Measurements from ENCODE around the gene INPPL1.
"Not testable (repeated sequence)": the region's sequence is repeated elsewhere in the genome, so short reads cannot be mapped to it uniquely, and the experiment has no call there.

The INPPL1 gene

GRCh38 chr11:72250661-72251464 lies 26.3 kb downstream of the INPPL1 start:
- Histone ChIP-seq H3K9me3 (ENCODE audit: control insufficient read depth, insufficient read depth, low read length) (no peaks in the 10 kb centered on the region), H3K36me3 (ENCODE audit: control insufficient read depth, insufficient read depth, low read length) (no peaks in the 10 kb centered on the region), H3K9ac (ENCODE audit: low read depth, low read length) (no peak overlapping the region), H3K4me1 (ENCODE audit: control insufficient read depth, insufficient read depth, low read length) (no peaks in the 10 kb centered on the region), H3K27me3 (ENCODE audit: control insufficient read depth, insufficient read depth, low read length) (peaks cover 39% of the 10 kb centered on the region), H3K27ac (ENCODE audit: low read depth, low read length) (no peak overlapping the region), H3K4me3 (ENCODE audit: low read depth, low read length) (no peak overlapping the region)

GRCh38 chr11:72251614-72252013 lies 27.0 kb downstream of the INPPL1 start:
- Histone ChIP-seq H3K36me3 (ENCODE audit: control insufficient read depth, insufficient read depth, low read length) (no peaks in the 10 kb centered on the region), H3K9me3 (ENCODE audit: control insufficient read depth, insufficient read depth, low read length) (no peaks in the 10 kb centered on the region), H3K4me3 (ENCODE audit: low read depth, low read length) (no peak overlapping the region), H3K27me3 (ENCODE audit: control insufficient read depth, insufficient read depth, low read length) (peaks cover 34% of the 10 kb centered on the region), H3K27ac (ENCODE audit: low read depth, low read length) (no peak overlapping the region), H3K4me1 (ENCODE audit: control insufficient read depth, insufficient read depth, low read length) (no peaks in the 10 kb centered on the region), H3K9ac (ENCODE audit: low read depth, low read length) (no peak overlapping the region)

- H3K9ac ChIP-seq (ENCODE audit: low read depth, low read length) = no peak overlapping the region
- no peak overlapping the region for H3K4me3 ChIP-seq (ENCODE audit: low read depth, low read length)
- H3K27me3 ChIP-seq (ENCODE audit: control insufficient read depth, insufficient read depth, low read length) = peaks cover 16% of the 10 kb centered on the region
- no peaks in the 10 kb centered on the region for H3K9me3 ChIP-seq (ENCODE audit: control insufficient read depth, insufficient read depth, low read length)
- H3K36me3 ChIP-seq (ENCODE audit: control insufficient read depth, insufficient read depth, low read length) = no peaks in the 10 kb centered on the region
- no peaks in the 10 kb centered on the region for H3K4me1 ChIP-seq (ENCODE audit: control insufficient read depth, insufficient read depth, low read length)
- no peak overlapping the region for H3K27ac ChIP-seq (ENCODE audit: low read depth, low read length)
Measured at GRCh38 chr11:72253392-72253791, 28.8 kb downstream of the INPPL1 start.

- Histone ChIP-seq H3K27ac (ENCODE audit: low read depth, low read length) (no peak overlapping the region), H3K9ac (ENCODE audit: low read depth, low read length) (no peak overlapping the region), H3K4me3 (ENCODE audit: low read depth, low read length) (no peak overlapping the region), H3K27me3 (ENCODE audit: control insufficient read depth, insufficient read depth, low read length) (peaks cover 6% of the 10 kb centered on the region; the same call in 1 of the 2 replicates), H3K36me3 (ENCODE audit: control insufficient read depth, insufficient read depth, low read length) (no peaks in the 10 kb centered on the region), H3K4me1 (ENCODE audit: control insufficient read depth, insufficient read depth, low read length) (no peaks in the 10 kb centered on the region), H3K9me3 (ENCODE audit: control insufficient read depth, insufficient read depth, low read length) (no peaks in the 10 kb centered on the region)
Measured at GRCh38 chr11:72254299-72254993, 29.9 kb downstream of the INPPL1 start.

GRCh38 chr11:72257570-72257969 lies 33.0 kb downstream of the INPPL1 start:
- no peaks in the 10 kb centered on the region for H3K9me3 ChIP-seq (ENCODE audit: control insufficient read depth, insufficient read depth, low read length)
- H3K9ac ChIP-seq (ENCODE audit: low read depth, low read length) = no peak overlapping the region
- H3K4me1 ChIP-seq (ENCODE audit: control insufficient read depth, insufficient read depth, low read length) = peaks cover 7% of the 10 kb centered on the region
- no peaks in the 10 kb centered on the region for H3K36me3 ChIP-seq (ENCODE audit: control insufficient read depth, insufficient read depth, low read length)
- H3K27me3 ChIP-seq (ENCODE audit: control insufficient read depth, insufficient read depth, low read length) = peaks cover 6% of the 10 kb centered on the region; the same call in 1 of the 2 replicates
- H3K4me3 ChIP-seq (ENCODE audit: low read depth, low read length) = no peak overlapping the region
- no peak overlapping the region for H3K27ac ChIP-seq (ENCODE audit: low read depth, low read length)

GRCh38 chr11:72259490-72259889 lies 34.9 kb downstream of the INPPL1 start:
- Histone ChIP-seq H3K27me3 (ENCODE audit: control insufficient read depth, insufficient read depth, low read length) (peaks cover 6% of the 10 kb centered on the region; the same call in 1 of the 2 replicates), H3K27ac (ENCODE audit: low read depth, low read length) (no peak overlapping the region), H3K36me3 (ENCODE audit: control insufficient read depth, insufficient read depth, low read length) (no peaks in the 10 kb centered on the region), H3K9ac (ENCODE audit: low read depth, low read length) (no peak overlapping the region), H3K9me3 (ENCODE audit: control insufficient read depth, insufficient read depth, low read length) (no peaks in the 10 kb centered on the region), H3K4me1 (ENCODE audit: control insufficient read depth, insufficient read depth, low read length) (peaks cover 7% of the 10 kb centered on the region), H3K4me3 (ENCODE audit: low read depth, low read length) (no peak overlapping the region)

- Histone ChIP-seq H3K9me3 (ENCODE audit: control insufficient read depth, insufficient read depth, low read length) (no peaks in the 10 kb centered on the region), H3K27me3 (ENCODE audit: control insufficient read depth, insufficient read depth, low read length) (peaks cover 6% of the 10 kb centered on the region; the same call in 1 of the 2 replicates), H3K27ac (ENCODE audit: low read depth, low read length) (no peak overlapping the region), H3K4me1 (ENCODE audit: control insufficient read depth, insufficient read depth, low read length) (peaks cover 7% of the 10 kb centered on the region), H3K4me3 (ENCODE audit: low read depth, low read length) (no peak overlapping the region), H3K36me3 (ENCODE audit: control insufficient read depth, insufficient read depth, low read length) (no peaks in the 10 kb centered on the region), H3K9ac (ENCODE audit: low read depth, low read length) (no peak overlapping the region)
Measured at GRCh38 chr11:72260574-72260973, 36.0 kb downstream of the INPPL1 start.

GRCh38 chr11:72263361-72263760 lies 38.8 kb downstream of the INPPL1 start:
- Histone ChIP-seq H3K27ac (ENCODE audit: low read depth, low read length) (no peak overlapping the region), H3K36me3 (ENCODE audit: control insufficient read depth, insufficient read depth, low read length) (no peaks in the 10 kb centered on the region), H3K9ac (ENCODE audit: low read depth, low read length) (no peak overlapping the region), H3K4me1 (ENCODE audit: control insufficient read depth, insufficient read depth, low read length) (peaks cover 7% of the 10 kb centered on the region), H3K4me3 (ENCODE audit: low read depth, low read length) (no peak overlapping the region), H3K9me3 (ENCODE audit: control insufficient read depth, insufficient read depth, low read length) (no peaks in the 10 kb centered on the region), H3K27me3 (ENCODE audit: control insufficient read depth, insufficient read depth, low read length) (no peaks in the 10 kb centered on the region)

- no peak overlapping the region for H3K27ac ChIP-seq (ENCODE audit: low read depth, low read length)
- no peak overlapping the region for H3K9ac ChIP-seq (ENCODE audit: low read depth, low read length)
- no peak overlapping the region for H3K4me3 ChIP-seq (ENCODE audit: low read depth, low read length)
- no peaks in the 10 kb centered on the region for H3K36me3 ChIP-seq (ENCODE audit: control insufficient read depth, insufficient read depth, low read length)
- no peaks in the 10 kb centered on the region for H3K4me1 ChIP-seq (ENCODE audit: control insufficient read depth, insufficient read depth, low read length)
- H3K27me3 ChIP-seq (ENCODE audit: control insufficient read depth, insufficient read depth, low read length) = no peaks in the 10 kb centered on the region
- H3K9me3 ChIP-seq (ENCODE audit: control insufficient read depth, insufficient read depth, low read length) = no peaks in the 10 kb centered on the region
Measured at GRCh38 chr11:72265951-72266350, 41.4 kb downstream of the INPPL1 start.

GRCh38 chr11:72266960-72267359 lies 42.4 kb downstream of the INPPL1 start:
- not testable (repeated sequence) for H3K27ac ChIP-seq (ENCODE audit: low read depth, low read length); H3K9ac ChIP-seq (ENCODE audit: low read depth, low read length); H3K27me3 ChIP-seq (ENCODE audit: control insufficient read depth, insufficient read depth, low read length); H3K4me3 ChIP-seq (ENCODE audit: low read depth, low read length); H3K9me3 ChIP-seq (ENCODE audit: control insufficient read depth, insufficient read depth, low read length); H3K4me1 ChIP-seq (ENCODE audit: control insufficient read depth, insufficient read depth, low read length); H3K36me3 ChIP-seq (ENCODE audit: control insufficient read depth, insufficient read depth, low read length)

GRCh38 chr11:72267956-72268617 lies 43.5 kb downstream of the INPPL1 start:
- Histone ChIP-seq H3K9me3 (ENCODE audit: control insufficient read depth, insufficient read depth, low read length) (no peaks in the 10 kb centered on the region), H3K27ac (ENCODE audit: low read depth, low read length) (no peak overlapping the region)

More at GRCh38 chr11:72267956-72268617, 43.5 kb downstream of the INPPL1 start:
- H3K36me3 ChIP-seq (ENCODE audit: control insufficient read depth, insufficient read depth, low read length) = no peaks in the 10 kb centered on the region
- no peak overlapping the region for H3K9ac ChIP-seq (ENCODE audit: low read depth, low read length)
- no peaks in the 10 kb centered on the region for H3K4me1 ChIP-seq (ENCODE audit: control insufficient read depth, insufficient read depth, low read length)
- H3K27me3 ChIP-seq (ENCODE audit: control insufficient read depth, insufficient read depth, low read length) = no peaks in the 10 kb centered on the region
- no peak overlapping the region for H3K4me3 ChIP-seq (ENCODE audit: low read depth, low read length)
